Esophagus mucosa (tissue), 1 donor: ENCODE data around the gene PICALM. TPM values are rescaled to one million over a fixed set of nuclear protein-coding genes. Genes with fewer than 3 reads are reported as not detected.
A peak's percentile ranks its signal among the peaks of the same experiment; 100 is the strongest.

Experiments
- ATAC-seq: fragments of 200-7000 bp; cut with Tn5 transposase; one replicate; pipeline ENCODE4 v1.9.1; 2020
- total RNA-seq: library from RNA; stranded (reverse); gene quantifications from one replicate; pipeline ENCODE4 v1.2.4, GENCODE V29; 2023
- donor health status: DM: yes; HTN: yes; CAD: no.

PICALM gene
- total RNA-seq, 1 donor from 2014 or later = 97.8 TPM

GRCh38 chr11:86079421-86079820 lies 10.5 kb upstream of the PICALM start:
- ATAC-seq = no peak

- no peak for ATAC-seq
These were observed 5.1 kb upstream of the PICALM start for GRCh38 chr11:86073948-86074347.

DNA sequence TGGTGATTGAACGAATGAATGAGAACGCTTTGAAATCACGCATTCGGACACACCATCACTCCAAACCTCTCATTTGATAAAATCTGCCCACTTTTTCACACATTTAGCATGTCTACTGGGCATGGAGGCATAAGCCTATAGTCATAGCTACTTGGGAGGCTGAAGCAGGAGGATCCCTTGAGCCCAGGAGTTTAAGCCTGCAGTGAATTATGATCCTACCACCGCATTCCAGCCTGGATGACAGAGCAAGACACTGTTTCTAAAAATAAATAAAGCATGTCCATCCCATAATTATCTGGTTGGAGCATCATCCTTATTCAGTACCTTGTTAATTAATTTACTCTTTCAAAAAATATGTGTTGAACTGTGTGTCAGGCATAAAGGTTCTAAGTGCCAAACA lies 3.3 kb upstream of the PICALM start:
- no peak for ATAC-seq

GRCh38 chr11:86070142-86071056 lies 1.5 kb upstream of the PICALM start:
- no peak for ATAC-seq

DNA sequence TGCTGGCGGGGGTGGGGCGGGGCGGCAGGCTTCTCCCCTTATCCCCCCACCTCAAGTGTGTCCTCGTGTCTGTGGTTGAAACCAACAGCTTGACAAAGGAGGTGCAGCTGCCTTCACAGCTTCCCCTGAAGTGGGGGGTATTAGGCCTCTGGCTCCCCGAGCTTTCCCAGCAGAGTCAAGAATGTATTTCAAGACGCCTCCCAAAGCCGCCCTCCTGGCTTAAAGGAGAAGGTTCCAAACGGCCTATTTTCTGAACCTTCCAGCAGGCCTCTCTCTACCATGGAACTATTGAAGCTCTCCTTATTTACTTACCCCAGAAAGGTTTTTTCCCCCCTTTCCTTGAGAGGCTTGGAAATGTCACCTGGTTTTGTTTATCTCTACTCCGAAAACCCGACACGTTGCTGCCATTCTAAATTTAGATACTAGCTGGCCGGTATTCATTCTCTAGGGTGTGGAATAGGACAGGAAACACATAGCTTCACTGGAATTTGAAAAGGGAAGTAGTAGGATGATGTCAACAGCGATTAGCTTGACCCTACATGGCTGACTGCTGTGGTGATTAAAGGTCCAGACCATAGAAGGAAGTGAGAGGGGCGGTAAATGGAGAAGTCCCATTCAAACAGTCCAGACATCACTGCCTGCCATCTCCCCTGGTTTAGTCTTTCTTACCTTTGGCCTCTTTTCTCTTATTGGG lies 671 bp upstream of the PICALM start:
- ATAC-seq = peak; percentile 65

DNA sequence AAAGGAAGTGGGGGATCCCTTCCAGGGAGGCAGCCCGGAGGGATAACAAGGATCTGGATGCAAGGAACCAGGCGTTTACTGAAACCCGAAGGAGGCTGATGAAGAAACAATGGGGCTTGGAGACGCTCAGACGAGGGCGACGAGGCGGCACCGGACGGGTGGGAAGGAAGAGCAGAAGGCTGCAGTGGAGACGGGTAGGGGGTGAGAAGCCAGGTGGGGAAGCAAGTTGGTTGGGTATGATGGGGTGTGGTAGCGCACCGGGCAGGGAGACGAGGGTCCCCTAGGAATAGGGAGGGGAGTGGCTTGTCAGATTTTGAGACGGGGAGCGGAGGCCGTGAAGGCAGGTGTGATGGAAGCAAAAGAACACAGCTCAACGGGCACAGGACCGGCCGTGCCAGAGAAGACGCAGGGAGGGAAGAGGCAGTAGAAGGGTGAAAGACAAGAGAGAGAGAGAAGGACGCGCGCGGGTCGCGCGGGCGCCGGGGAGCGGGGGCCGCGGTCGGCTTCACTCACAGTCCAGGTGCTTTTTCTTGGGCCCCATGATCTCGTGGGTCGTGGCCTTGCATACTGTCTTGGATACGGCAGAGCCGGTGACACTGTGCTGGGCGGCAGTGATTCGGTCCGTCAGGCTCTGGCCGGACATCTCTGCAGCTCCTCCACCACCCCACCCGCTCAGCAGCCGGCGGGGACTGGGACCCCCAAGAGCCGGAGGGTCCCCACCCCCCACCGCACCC lies 579 bp downstream of the PICALM start:
- peak; percentile 30 for ATAC-seq

- no peak for ATAC-seq
These were observed 1.1 kb downstream of the PICALM start for GRCh38 chr11:86067851-86068137.

GRCh38 chr11:86067009-86067850 lies 1.7 kb downstream of the PICALM start:
- ATAC-seq = no peak

- ATAC-seq = no peak
These were observed 2.3 kb downstream of the PICALM start for GRCh38 chr11:86066657-86067008.

DNA sequence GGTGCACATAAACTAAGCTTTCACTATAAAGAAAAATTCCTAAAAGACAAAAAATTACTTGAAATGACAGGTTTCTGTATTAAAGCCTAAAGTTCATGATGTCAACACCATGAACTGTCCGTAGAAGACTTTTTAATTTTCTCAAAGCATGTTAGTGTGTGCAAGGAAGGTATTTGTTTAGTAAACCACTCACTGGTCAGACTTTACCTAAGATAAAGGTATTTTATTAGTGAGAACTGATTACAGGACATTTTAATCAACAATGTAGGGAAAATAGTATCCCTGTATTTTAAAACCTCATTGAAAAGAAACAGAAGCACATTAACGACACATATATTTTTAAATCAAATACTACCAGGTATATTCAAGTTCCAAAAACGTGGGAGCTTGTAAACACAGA lies 2.9 kb downstream of the PICALM start:
- no peak for ATAC-seq

DNA sequence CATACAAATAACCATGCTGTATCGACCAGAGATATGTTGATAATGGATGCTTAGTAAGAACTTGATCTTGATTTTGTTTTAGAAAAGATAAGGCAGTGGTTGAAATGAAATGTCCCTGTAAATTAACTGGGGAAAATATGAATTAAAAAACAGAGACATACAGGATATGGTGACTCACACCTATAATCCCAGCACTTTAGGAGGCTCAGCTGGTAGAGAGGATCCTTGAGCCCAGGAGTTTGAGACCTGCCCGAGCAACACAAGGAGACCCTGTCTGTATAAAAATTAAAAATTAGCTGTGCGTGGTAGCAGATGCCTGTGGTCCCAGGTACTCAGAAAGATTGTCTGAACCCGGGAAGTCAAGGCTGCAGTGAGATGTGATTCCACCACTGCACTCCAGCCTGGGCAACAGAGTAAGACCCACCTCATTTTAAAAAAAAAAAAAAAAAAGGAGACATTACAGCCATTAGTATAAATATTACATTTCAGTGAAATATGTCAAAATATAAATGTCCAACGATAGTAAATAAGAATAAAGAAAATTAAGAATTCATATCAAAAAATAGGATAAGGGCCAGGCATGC lies 4.6 kb downstream of the PICALM start:
- no peak for ATAC-seq

- no peak for ATAC-seq
These were observed 5.3 kb downstream of the PICALM start for GRCh38 chr11:86063536-86063935.

DNA sequence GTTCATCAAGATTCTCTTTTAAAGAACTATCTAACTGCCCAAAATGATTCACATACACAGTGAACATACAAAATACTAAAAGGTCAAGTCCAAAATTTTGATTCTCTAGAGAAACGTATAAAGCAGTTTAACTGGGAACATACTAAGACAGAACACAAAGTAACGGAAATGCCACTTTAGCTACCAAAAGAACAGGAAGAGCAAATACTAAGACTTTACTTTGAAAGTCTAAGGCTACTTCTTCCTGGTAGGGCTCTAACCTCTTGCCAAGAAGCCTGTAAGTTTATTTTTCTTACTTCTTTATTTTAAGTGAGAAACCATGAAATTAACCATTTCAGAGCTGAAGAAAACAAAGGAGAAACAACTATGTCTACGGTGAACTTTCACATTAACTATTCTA lies 6.2 kb downstream of the PICALM start:
- ATAC-seq = no peak

- no peak for ATAC-seq
These were observed 7.2 kb downstream of the PICALM start for GRCh38 chr11:86061483-86062205.

- no peak for ATAC-seq
These were observed 8.3 kb downstream of the PICALM start for GRCh38 chr11:86060544-86060943.

GRCh38 chr11:86058360-86058759 lies 10.5 kb downstream of the PICALM start:
- ATAC-seq = no peak

GRCh38 chr11:86056351-86056854 lies 12.5 kb downstream of the PICALM start:
- no peak for ATAC-seq

GRCh38 chr11:86052693-86053641 lies 15.9 kb downstream of the PICALM start:
- ATAC-seq = no peak

GRCh38 chr11:86050196-86050709 lies 18.6 kb downstream of the PICALM start:
- no peak for ATAC-seq
